Natural killer cell treated with Interleukin-12 subunit alpha and Interleukin-12 subunit beta and Interleukin-15 and Interleukin-18, amount 100 ng/mL, for 72 hours (primary cell): ENCODE data around the gene MYADML2. TPM values are rescaled to one million over a fixed set of nuclear protein-coding genes. Genes with fewer than 3 reads are reported as not detected.
"Not testable (repeated sequence)": the region's sequence is repeated elsewhere in the genome, so short reads cannot be mapped to it uniquely, and the experiment has no call there.

Experiments used
- ATAC-seq, 2 donors: fragments of 150-1000 bp; cut with Tn5 transposase in 1 of 2; sonication (Bioruptor Pico), chemical (Tn5 transposase) in 1 of 2; 2 replicates each; pipeline ENCODE4 v1.10.0; 2021
- DNase-seq: peaks from one replicate; pipeline ENCODE4 v3.0.0; 2022; ENCODE audit warnings: low spot score
- H3K27ac Mint-ChIP-seq, 2 donors: 1 replicate in 1 of 2; 2 replicates in 1 of 2; pipeline ENCODE4 v1.8.0; 2022; ENCODE audit warnings: mixed read lengths in 2 of 2, mild to moderate bottlenecking in 1 of 2, moderate library complexity in 1 of 2
- H3K27me3 Mint-ChIP-seq, 2 donors: 1 replicate in 1 of 2; 2 replicates in 1 of 2; pipeline ENCODE4 v1.8.0; 2022; ENCODE audit warnings: mixed read lengths in 2 of 2
- H3K36me3 Mint-ChIP-seq: one replicate; pipeline ENCODE4 v1.8.0; 2022; ENCODE audit warnings: mixed read lengths
- H3K4me1 Mint-ChIP-seq, 2 donors: 1 replicate in 1 of 2; 2 replicates in 1 of 2; pipeline ENCODE4 v1.8.0; 2022; ENCODE audit warnings: low read depth in 2 of 2, mixed read lengths in 2 of 2, mild to moderate bottlenecking in 1 of 2
- H3K4me3 Mint-ChIP-seq: one replicate; pipeline ENCODE4 v1.8.0; 2022; ENCODE audit warnings: mixed read lengths
- H3K9me3 Mint-ChIP-seq: 2 replicates; pipeline ENCODE4 v1.8.0; 2022; ENCODE audit warnings: mixed read lengths
- total RNA-seq, 2 donors: library from RNA; stranded (reverse); gene quantifications; one replicate each; pipeline ENCODE4 v1.2.3, GENCODE V29; 2022

Gene MYADML2
- total RNA-seq, 2 donors from 2014 or later: not detected

DNA sequence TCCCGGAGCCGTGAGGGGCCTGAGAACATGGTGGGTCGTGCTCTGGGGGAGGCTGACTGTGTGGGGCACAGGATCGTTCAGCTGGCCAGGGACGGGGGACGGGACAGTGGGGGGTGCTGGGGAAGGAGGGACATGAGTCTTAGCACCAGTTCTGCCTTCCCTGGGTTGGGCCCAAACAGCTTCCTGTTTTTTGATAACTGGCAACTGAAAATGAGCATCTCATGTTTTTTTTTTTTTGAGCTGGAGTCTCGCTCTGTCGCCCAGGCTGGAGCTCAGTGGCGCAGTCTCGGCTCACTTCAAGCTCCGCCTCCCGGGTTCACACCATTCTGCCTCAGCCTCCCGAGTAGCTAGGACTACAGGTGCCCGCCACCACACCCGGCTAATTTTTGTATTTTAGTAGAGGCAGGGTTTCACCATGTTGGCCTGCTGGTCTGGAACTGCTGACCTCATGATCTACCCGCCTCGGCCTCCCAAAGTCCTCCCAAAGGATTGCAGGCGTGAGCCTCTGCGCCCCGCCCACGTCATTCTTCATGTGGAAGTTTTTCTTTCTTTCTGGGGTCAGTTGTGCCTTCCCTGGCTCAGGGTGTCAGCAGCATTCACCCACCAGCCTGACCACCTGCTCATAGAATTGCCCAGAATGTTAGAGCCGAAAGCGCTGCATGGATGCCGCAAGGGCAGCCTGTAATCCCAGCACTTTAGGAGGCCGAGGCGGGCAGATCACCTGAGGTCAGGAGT lies 36.8 kb upstream of the MYADML2 start:
- peaks cover 4% of the 10 kb centered on the region for H3K36me3 Mint-ChIP-seq
- DNase-seq (no peak), ATAC-seq (no peak)
- H3K4me1 Mint-ChIP-seq: peaks cover 13 to 21% of the 10 kb centered on the region in 2 donors
- no peaks in the 10 kb centered on the region for H3K9me3 Mint-ChIP-seq
- H3K4me3 Mint-ChIP-seq: no peak overlapping the region
- H3K27me3 Mint-ChIP-seq: no peaks in the 10 kb centered on the region
- H3K27ac Mint-ChIP-seq: no peak overlapping the region

DNA sequence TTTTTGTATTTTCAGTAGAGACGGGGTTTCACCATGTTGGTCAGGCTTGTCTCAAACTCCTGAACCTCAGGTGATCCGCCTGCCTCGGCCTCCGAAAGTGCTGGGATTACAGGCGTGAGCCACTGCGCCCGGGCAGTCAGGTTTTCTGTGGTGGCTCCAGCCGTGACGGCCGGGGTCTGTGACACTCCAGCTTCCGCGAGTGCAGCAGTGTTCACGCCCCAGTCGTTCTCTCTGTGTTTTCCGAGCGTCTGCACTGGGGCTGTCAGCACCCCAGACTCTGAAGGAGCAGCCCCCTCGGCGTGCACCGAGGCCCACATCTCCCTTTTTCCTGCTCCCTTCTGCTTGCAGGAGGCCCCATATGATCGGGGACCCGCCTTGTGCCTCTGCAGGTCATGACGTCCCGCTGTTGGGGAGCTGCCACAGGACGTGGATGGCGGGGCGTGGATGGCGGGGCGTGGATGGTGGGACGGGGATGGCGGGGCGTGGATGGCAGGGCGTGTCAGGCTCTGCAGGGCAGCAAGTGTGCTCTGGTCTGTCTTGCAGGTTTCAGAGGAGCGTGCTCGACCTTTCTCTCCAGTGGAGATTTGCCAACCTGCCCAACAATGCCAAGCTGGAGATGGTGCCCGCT lies 36.1 kb upstream of the MYADML2 start:
- ATAC-seq (no peak), DNase-seq (no peak)
- H3K9me3 Mint-ChIP-seq: no peaks in the 10 kb centered on the region
- H3K27me3 Mint-ChIP-seq: no peaks in the 10 kb centered on the region
- peaks cover 4% of the 10 kb centered on the region for H3K36me3 Mint-ChIP-seq
- peaks cover 13 to 26% of the 10 kb centered on the region in 2 donors for H3K4me1 Mint-ChIP-seq
- no peak overlapping the region for H3K27ac Mint-ChIP-seq
- H3K4me3 Mint-ChIP-seq: no peak overlapping the region

DNA sequence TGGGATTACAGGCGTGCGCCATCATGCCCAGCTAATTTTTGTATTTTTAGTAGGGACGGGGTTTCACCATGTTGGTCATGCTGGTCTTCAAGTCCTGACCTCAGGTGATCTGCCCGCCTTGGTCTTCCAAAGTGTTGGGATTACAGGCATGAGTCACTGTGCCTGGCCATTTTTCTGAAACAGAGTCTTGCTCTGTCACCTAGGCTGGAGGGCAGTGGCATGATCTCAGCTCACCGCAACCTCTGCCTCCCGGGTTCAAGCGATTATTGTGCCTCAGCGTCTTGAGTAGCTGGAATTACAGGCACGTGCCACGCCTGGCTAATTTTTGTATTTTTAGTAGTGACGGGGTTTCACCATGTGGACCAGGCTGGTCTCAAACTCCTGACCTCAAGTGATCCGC lies 34.5 kb upstream of the MYADML2 start:
- H3K36me3 Mint-ChIP-seq, H3K4me3 Mint-ChIP-seq, H3K27me3 Mint-ChIP-seq, H3K9me3 Mint-ChIP-seq, H3K27ac Mint-ChIP-seq, DNase-seq, ATAC-seq: not testable (repeated sequence)
- peaks cover 13 to 27% of the 10 kb centered on the region in 2 donors for H3K4me1 Mint-ChIP-seq

DNA sequence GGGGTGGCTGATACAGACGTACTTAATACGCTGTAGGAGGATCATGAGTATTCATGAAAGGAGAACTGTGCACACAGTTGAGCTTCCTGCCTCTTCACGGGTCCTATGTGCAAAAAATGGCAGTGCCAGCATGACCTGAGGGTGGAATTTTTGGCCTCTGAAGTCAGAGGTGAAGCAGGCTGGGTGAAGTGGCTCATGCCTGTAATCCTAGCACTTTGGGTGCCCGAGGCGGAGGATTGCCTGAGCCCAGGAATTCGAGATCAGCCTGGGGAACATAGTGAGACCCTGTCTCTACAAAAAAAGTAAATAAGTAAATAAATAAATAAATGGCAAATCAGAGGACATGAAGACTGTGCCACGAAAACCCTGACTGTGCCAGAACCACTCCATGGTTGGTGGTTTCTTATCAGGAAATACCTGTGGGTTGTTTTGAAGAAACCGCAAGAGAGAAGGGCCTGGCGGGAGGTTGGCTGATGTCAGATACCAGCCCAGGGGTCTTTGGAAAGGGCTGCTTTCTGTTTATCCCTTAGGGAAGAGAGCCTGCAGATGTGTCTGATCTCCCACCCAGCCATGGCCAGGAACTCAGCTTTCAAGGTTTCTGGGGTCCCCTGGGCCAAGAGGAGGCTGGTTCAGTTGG lies 33.8 kb upstream of the MYADML2 start:
- Mint-ChIP-seq H3K9me3 (no peaks in the 10 kb centered on the region), H3K27me3 (no peaks in the 10 kb centered on the region), H3K36me3 (peaks cover 4% of the 10 kb centered on the region), H3K27ac (no peak overlapping the region), H3K4me1 (peaks cover 13 to 33% of the 10 kb centered on the region in 2 donors), H3K4me3 (no peak overlapping the region)
- ATAC-seq (no peak), DNase-seq (no peak)

DNA sequence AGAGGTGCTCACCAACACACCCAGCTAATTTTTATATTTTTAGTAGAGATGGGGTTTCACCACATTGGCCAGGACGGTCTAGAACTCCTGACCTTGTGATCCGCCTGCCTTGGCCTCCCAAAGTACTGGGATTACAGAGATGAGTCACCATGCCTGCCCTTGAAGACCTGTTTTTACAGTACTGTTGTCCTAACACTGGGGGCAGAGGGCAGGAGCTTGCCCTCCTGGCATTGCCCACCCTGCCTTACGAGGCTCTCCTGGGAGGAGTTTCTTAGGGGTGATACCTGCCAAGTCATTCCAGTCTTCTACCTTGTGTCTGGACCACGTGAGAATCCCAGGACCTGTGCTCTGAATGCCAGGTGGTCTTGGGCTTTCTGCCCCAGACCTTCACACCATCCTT lies 33.1 kb upstream of the MYADML2 start:
- ATAC-seq (no peak), DNase-seq (no peak)
- Mint-ChIP-seq H3K36me3 (peaks cover 2% of the 10 kb centered on the region), H3K27ac (no peak overlapping the region), H3K27me3 (peaks cover 0 to 2% of the 10 kb centered on the region in 2 donors), H3K9me3 (no peaks in the 10 kb centered on the region), H3K4me3 (peak overlapping the region; percentile 12), H3K4me1 (peaks cover 13 to 32% of the 10 kb centered on the region in 2 donors)

DNA sequence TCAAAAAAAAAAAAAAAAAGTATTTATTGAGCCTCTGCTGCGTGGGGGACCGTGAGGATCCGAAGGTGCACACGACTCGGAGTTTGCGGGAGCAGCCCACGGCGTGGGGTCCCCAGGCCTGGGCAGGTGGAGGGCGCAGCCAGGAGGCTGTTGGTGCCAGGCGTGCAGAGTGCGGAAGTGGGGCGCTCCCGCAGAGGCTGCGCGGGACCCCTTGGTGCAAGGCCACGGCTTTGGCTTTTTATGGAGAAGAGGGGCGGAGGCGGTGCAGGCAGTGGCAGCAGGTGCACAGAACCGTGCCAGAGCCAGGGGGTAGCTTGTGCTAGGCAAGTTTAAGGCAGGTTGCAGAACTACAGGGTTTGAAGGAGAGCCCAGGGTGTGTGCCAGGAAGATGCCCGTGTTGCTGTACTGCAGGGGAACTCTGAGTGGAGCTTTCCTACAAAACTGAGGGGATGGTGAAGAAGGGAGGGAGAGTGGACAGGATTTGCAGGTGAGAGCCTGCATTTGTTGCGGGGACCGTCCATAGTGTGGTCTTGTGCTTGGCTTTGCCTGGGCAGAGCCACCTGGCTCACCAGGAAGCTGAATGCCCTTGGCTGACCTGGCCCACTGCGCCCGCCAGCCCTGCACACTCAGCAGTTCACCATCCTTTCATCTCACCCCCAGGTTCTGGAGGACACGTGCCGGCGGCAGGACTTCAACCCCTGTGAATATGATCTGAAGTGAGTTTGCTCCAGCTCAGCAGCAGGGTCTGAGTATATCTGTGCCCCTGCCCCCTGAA lies 31.7 kb upstream of the MYADML2 start:
- Mint-ChIP-seq H3K36me3 (no peaks in the 10 kb centered on the region), H3K4me1 (peaks cover 13 to 31% of the 10 kb centered on the region in 2 donors), H3K27me3 (peaks cover 5 to 7% of the 10 kb centered on the region in 2 donors), H3K9me3 (no peaks in the 10 kb centered on the region), H3K27ac (peak overlapping the region in 1 of 2 donors; percentile 51), H3K4me3 (peak overlapping the region; percentile 69)
- ATAC-seq (no peak), DNase-seq (no peak)

DNA sequence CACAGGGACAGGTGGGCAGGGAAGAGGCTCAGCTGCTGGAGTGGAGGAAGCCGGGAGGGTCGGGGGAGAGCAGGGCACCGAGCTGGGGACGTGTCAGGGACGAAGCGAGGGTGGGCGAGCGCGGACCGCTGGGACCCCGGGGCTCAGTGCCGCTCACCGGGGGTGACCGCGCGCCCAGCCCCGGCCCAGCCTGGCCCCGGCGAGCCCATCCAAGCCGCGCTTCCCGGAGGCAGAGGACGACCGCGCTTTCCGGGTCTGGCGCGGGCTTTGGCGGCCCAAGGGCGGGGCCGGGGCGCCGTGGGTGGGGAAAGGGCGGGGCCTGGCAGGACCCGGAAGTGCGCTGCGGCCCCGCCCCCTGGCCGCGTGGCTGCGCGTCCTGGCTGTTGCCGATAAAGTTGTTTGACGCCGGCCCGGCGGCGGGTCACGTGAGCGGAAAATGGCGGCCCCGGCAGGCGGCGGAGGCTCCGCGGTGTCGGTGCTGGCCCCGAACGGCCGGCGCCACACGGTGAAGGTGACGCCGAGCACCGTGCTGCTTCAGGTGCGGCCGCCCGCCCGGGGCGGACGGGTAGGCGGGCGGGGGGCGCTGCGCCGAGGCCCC lies 30.3 kb upstream of the MYADML2 start, which contains the start of gene ASPSCR1:
Gene ASPSCR1 (plus strand): TSS at position 419 of the 598 bp plus-strand sequence. CDS start 18 bp downstream, at position 437.
- Mint-ChIP-seq H3K27ac (peak within 1 kb of the TSS; percentile 86 to 94), H3K9me3 (no peaks in the 10 kb centered on the region), H3K36me3 (no peaks in the 10 kb centered on the region), H3K27me3 (peaks cover 5 to 7% of the 10 kb centered on the region in 2 donors), H3K4me3 (peak within 1 kb of the TSS; percentile 94), H3K4me1 (peaks cover 13 to 31% of the 10 kb centered on the region in 2 donors)
- ATAC-seq (peak; percentile 97), DNase-seq (peak; percentile 91)

DNA sequence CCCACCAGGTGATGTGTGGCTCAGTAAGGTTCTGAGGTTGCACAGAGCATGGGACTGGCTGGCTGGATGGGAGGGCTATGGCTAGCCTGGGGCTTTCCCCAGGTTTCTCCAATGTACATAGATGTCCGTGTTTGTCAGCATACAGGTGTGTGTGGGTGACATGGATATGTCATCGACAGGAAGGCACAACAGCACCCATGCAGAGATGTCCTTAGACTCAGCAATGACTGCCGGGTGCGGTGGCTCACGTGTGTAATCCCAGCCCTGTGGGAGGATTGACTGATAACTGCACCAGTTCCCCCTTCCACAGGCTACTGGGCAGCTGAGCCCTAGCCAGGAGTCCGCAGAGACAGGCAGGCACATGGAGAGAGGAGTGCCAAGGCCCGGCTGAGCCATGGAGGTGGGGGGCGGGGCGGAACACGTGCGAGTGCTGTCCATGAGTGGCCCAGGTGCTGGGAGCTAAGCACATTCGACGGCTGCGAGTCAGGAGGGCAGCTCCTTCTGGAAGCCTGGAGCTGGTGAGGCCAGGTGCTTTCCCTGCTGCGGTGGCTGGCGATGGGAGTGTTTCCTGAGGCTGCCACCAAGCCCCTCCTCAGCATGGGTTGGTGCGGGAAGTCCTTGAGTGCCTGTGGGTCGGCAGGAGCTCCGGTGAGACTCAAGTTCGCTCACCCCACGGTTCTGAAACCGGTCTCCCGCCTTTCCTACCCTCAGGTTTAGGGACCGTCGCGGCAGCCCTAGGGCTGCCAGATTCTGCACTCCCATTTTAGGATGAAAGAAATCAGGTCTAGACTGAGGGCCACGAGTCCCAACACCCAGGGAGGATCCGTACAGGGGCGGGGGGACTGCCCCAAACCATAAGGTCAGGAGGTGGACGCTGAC lies 29.5 kb upstream of the MYADML2 start:
- Mint-ChIP-seq H3K4me1 (peaks cover 13 to 31% of the 10 kb centered on the region in 2 donors), H3K36me3 (no peaks in the 10 kb centered on the region), H3K9me3 (no peaks in the 10 kb centered on the region), H3K27ac (peak overlapping the region; percentile 86 to 94), H3K4me3 (peak overlapping the region; percentile 94), H3K27me3 (peaks cover 5 to 7% of the 10 kb centered on the region in 2 donors)
- peak; percentile 60 for DNase-seq
- ATAC-seq: no peak

DNA sequence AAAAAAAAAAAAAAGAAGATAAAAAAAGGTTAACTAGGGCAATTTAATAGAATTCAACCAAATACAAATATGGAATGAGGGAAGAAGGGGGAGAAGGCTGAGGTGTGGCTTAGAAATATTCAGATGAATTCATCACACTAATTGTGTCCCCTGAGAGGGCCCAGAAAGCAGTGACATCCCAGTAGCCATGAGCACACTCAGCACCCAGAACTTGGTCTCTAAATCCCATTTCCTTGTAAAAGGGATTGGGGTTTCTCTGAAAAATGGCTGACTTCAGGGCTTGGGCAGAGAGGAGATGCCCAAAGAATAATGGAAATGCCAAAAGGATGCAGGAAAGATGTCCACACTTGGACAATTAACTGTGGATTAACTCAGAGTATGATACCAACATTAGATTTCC lies 26.4 kb upstream of the MYADML2 start:
- no peak overlapping the region for H3K4me3 Mint-ChIP-seq
- no peak overlapping the region for H3K27ac Mint-ChIP-seq
- H3K9me3 Mint-ChIP-seq: no peaks in the 10 kb centered on the region
- DNase-seq: no peak
- H3K36me3 Mint-ChIP-seq: no peaks in the 10 kb centered on the region
- no peak for ATAC-seq
- H3K4me1 Mint-ChIP-seq: peaks cover 0 to 15% of the 10 kb centered on the region in 2 donors
- H3K27me3 Mint-ChIP-seq: peaks cover 5 to 7% of the 10 kb centered on the region in 2 donors

DNA sequence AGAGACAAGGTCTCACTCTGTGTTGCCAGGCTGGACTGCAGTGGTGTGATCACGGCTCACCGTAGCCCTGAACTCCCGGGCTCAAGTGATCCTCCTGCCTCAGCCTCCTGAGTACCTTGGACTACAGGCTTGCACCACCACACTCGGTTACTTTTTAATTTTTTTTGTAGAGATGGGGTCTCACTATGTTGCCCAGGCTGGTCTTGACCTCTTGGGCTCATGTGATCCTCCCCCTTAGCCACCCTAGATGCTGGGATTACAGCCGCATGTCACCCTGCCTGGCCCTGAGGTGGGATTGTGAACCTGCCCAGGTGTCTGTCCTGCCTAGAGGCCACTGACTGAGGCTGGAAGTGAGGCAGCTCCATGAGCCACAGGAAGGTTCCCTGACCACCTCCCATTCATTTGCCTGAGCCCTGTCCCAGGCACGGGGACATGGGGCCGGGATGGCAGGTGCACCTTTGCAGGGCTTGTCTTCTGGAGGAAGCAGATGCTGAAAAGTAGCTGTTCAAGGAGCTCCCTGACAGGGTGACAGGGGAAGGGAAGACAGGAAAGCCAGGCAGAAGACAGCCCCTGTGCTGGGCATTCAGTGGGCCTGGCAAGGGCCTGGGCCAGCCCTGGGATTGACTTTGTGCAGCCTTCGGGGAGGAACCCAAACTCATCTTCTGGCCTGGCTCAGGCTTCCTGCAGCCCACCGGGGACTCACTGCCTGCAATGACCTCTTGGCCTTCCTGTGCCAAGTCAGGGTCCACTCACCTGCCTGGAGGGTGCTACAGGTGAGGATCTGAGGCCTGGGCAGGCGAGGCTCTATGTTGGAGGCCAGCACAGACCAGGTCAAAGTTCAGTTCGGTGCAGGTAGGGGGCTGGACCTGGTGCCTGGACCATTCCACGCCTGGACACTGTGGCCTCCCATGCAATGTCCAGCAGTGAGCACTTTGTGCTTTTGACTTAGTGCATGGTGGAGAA lies 22.1 kb upstream of the MYADML2 start:
- DNase-seq (no peak), ATAC-seq (no peak)
- no peaks in the 10 kb centered on the region for H3K9me3 Mint-ChIP-seq
- H3K27me3 Mint-ChIP-seq: peaks cover 6 to 10% of the 10 kb centered on the region in 2 donors
- no peaks in the 10 kb centered on the region for H3K36me3 Mint-ChIP-seq
- peaks cover 0 to 3% of the 10 kb centered on the region in 2 donors for H3K4me1 Mint-ChIP-seq
- no peak overlapping the region for H3K27ac Mint-ChIP-seq
- H3K4me3 Mint-ChIP-seq: no peak overlapping the region

DNA sequence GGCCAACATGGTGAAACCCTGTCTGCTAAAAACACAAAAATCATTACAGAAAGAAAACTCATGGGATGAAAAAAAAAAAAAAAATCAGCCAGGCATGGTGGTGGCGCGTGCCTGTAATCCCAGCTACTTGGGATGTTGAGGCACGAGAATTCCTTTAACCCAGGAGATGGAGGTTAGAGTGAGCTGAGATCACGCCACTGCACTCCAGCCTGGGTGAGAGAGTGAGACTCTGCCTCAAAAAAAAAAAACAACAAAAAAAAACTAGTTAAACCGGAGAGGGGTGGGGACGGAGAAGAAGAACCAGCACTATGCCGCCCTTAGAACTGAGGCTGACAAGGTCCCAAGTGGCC lies 21.3 kb upstream of the MYADML2 start:
- H3K36me3 Mint-ChIP-seq: no peaks in the 10 kb centered on the region
- H3K27me3 Mint-ChIP-seq: peaks cover 9 to 11% of the 10 kb centered on the region in 2 donors
- ATAC-seq (no peak), DNase-seq (no peak)
- H3K9me3 Mint-ChIP-seq: no peaks in the 10 kb centered on the region
- H3K4me3 Mint-ChIP-seq: no peak overlapping the region
- H3K27ac Mint-ChIP-seq: peak overlapping the region in 1 of 2 donors; percentile 70
- H3K4me1 Mint-ChIP-seq: peaks cover 0 to 3% of the 10 kb centered on the region in 2 donors
